ENCODE measurements around the gene STK24. TPM values are rescaled to one million over a fixed set of nuclear protein-coding genes. Genes with fewer than 3 reads are reported as not detected.

STK24 gene
- polyA plus RNA-seq, 1 of the 3 experiments (the other 2 are of a cell fraction) = 30.5 TPM

DNA sequence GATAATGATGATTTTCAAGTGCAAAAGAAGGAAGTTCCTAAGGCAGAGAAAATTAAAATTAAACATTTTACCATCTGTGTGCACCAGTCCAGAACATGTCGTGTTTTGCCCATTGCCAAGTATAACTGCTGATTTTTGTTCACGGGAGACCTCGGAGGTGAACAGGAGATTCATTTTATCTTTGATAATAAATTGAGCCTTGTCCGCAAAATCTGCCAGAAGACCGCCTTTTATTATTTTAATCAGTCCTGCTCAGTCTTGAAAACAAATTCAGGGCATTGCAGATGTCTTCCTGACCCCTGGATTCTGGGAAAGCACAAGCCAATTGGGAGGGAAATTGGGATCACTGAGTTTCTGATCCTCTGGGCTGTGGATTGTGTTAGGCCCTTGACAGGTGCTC lies 165.9 kb downstream of the STK24 start:
- H3K79me2 ChIP-seq (ENCODE audit: insufficient read depth) = no peaks in the 10 kb centered on the region
- no peak overlapping the region for H3K4me2 ChIP-seq
- CTCF ChIA-PET = interaction anchor here (0.7 kb wide), 2 partner anchors 269 to 1506 kb away, joined by 3 read pairs; no protein-coding TSS in a partner anchor
- H3K27me3 ChIP-seq (ENCODE audit: insufficient read depth) = no peaks in the 10 kb centered on the region
- peaks cover 25 to 33% of the 10 kb centered on the region in 2 experiments for H3K36me3 ChIP-seq (replicated peaks in 1 of 2; ENCODE audit: control insufficient read depth in 1 of 2, insufficient read depth in 2 of 2, low read length in 1 of 2)
- TF ChIP-seq MEF2A (IDR thresholded peaks at IDR 0.05; ENCODE audit: borderline replicate concordance, low read depth) = no peak
- TF ChIP-seq, protein P1, sequence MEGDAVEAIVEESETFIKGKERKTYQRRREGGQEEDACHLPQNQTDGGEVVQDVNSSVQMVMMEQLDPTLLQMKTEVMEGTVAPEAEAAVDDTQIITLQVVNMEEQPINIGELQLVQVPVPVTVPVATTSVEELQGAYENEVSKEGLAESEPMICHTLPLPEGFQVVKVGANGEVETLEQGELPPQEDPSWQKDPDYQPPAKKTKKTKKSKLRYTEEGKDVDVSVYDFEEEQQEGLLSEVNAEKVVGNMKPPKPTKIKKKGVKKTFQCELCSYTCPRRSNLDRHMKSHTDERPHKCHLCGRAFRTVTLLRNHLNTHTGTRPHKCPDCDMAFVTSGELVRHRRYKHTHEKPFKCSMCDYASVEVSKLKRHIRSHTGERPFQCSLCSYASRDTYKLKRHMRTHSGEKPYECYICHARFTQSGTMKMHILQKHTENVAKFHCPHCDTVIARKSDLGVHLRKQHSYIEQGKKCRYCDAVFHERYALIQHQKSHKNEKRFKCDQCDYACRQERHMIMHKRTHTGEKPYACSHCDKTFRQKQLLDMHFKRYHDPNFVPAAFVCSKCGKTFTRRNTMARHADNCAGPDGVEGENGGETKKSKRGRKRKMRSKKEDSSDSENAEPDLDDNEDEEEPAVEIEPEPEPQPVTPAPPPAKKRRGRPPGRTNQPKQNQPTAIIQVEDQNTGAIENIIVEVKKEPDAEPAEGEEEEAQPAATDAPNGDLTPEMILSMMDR (IDR thresholded peaks at IDR 0.05) = no peak
- TF ChIP-seq, protein P2, sequence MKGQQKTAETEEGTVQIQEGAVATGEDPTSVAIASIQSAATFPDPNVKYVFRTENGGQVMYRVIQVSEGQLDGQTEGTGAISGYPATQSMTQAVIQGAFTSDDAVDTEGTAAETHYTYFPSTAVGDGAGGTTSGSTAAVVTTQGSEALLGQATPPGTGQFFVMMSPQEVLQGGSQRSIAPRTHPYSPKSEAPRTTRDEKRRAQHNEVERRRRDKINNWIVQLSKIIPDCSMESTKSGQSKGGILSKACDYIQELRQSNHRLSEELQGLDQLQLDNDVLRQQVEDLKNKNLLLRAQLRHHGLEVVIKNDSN (IDR thresholded peaks at IDR 0.05; ENCODE audit: borderline replicate concordance, low read depth) = no peak
- TF ChIP-seq SIN3A (IDR thresholded peaks at IDR 0.05; ENCODE audit: borderline replicate concordance, low read depth, low read length) = no peak
- H3K4me3 ChIP-seq (ENCODE audit: low read depth in 2 of 2, low read length in 1 of 2) = no peak overlapping the region
- H3F3A ChIP-seq (replicated peaks; ENCODE audit: insufficient read depth) = no peaks in the 10 kb centered on the region
- no peaks in the 10 kb centered on the region for H4K20me1 ChIP-seq (ENCODE audit: insufficient read depth)
- H3K9me3 ChIP-seq = no peaks in the 10 kb centered on the region
- no peak overlapping the region for H3K27ac ChIP-seq (ENCODE audit: low read depth in 2 of 2, low read length in 1 of 2)
- H3K9ac ChIP-seq = no peak overlapping the region
- POLR2A ChIA-PET = no interaction called here
- no peak for DNase-seq
- H2AFZ ChIP-seq (ENCODE audit: low read depth) = no peak overlapping the region
- H3K4me1 ChIP-seq (ENCODE audit: control insufficient read depth in 1 of 2, insufficient read depth in 2 of 2, low read depth in 1 of 2, low read length in 1 of 2) = no peaks in the 10 kb centered on the region
- no peaks in the 10 kb centered on the region for H3K9me2 ChIP-seq
- WGBS (ENCODE audit: low lambda C conversion rate) = 98% methylated on average over 5 of the region's 5 CpGs

DNA sequence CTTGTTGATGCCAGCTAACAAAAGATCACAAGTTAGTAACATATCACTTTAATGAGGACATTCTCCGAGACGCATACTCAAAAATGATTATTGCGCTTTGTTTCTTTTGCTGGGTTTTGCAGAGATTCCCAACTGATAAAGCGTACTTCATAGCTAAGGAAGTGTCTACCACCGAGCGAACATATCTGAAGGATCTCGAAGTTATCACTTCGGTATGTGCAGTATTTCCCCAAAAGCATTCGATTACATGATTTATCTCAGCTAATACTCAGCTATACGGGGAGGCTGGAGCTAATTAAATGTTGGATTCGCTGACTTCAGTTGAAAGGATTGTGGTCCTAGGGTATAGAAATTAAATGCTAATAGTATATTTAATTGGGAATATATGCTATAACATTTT lies 166.3 kb downstream of the STK24 start:
- WGBS (ENCODE audit: low lambda C conversion rate) = 87% methylated on average over 11 of the region's 11 CpGs
- Histone ChIP-seq H3K79me2 (ENCODE audit: insufficient read depth) (no peaks in the 10 kb centered on the region), H3K4me3 (ENCODE audit: low read depth in 2 of 2, low read length in 1 of 2) (no peak overlapping the region), H3K27me3 (ENCODE audit: insufficient read depth) (no peaks in the 10 kb centered on the region), H4K20me1 (ENCODE audit: insufficient read depth) (no peaks in the 10 kb centered on the region), H3F3A (replicated peaks; ENCODE audit: insufficient read depth) (no peaks in the 10 kb centered on the region), H3K36me3 (replicated peaks in 1 of 2; ENCODE audit: control insufficient read depth in 1 of 2, insufficient read depth in 2 of 2, low read length in 1 of 2) (peaks cover 25 to 31% of the 10 kb centered on the region in 2 experiments), H3K9me2 (no peaks in the 10 kb centered on the region), H3K27ac (ENCODE audit: low read depth in 2 of 2, low read length in 1 of 2) (no peak overlapping the region), H3K4me1 (ENCODE audit: control insufficient read depth in 1 of 2, insufficient read depth in 2 of 2, low read depth in 1 of 2, low read length in 1 of 2) (no peaks in the 10 kb centered on the region), H3K9ac (no peak overlapping the region), H2AFZ (ENCODE audit: low read depth) (no peak overlapping the region), H3K4me2 (no peak overlapping the region), H3K9me3 (no peaks in the 10 kb centered on the region)
- DNase-seq = no peak
- TF ChIP-seq EZH2phosphoT487 (IDR thresholded peaks at IDR 0.05; ENCODE audit: borderline replicate concordance, low read depth) (no peak), SMC3 (IDR thresholded peaks at IDR 0.05; ENCODE audit: low read depth, low read length) (no peak), NRF1 (IDR thresholded peaks at IDR 0.05; ENCODE audit: low read depth, low read length) (no peak), YY1 (IDR thresholded peaks at IDR 0.05; ENCODE audit: low read depth) (no peak), EP300 (IDR thresholded peaks at IDR 0.05; ENCODE audit: borderline replicate concordance in 1 of 2, low read depth in 1 of 2, low read length in 1 of 2) (no peak), FOSL2 (IDR thresholded peaks at IDR 0.05; ENCODE audit: borderline replicate concordance, low read depth) (no peak), TCF12 (IDR thresholded peaks at IDR 0.05) (no peak), FOXJ3 (CRISPR knock-in tag; IDR thresholded peaks at IDR 0.05) (no peak), TEAD4 (IDR thresholded peaks at IDR 0.05; ENCODE audit: borderline replicate concordance, insufficient read depth) (no peak)
- CTCF ChIA-PET = interaction anchor here (0.7 kb wide), 2 partner anchors 268 to 1506 kb away, joined by 3 read pairs; no protein-coding TSS in a partner anchor
- POLR2A ChIA-PET = no interaction called here
